ENCODE measurements around the gene ARSB. TPM values are rescaled to one million over a fixed set of nuclear protein-coding genes. Genes with fewer than 3 reads are reported as not detected.
"Not testable (repeated sequence)": the region's sequence is repeated elsewhere in the genome, so short reads cannot be mapped to it uniquely, and the experiment has no call there.

ARSB gene
- polyA plus RNA-seq, 2 of the 4 experiments (the other 2 are of a cell fraction) = 8.4 to 13.4 TPM

- ATAC-seq; H3K4me1 ChIP-seq; H3K9me3 ChIP-seq; POLR2A ChIA-PET; DNase-seq (ENCODE audit: low read depth in 1 of 2, low spot score in 1 of 2); H3K4me3 ChIP-seq; H3K4me2 ChIP-seq; FAIRE-seq; CTCF ChIA-PET; H3K27ac ChIP-seq: not testable (repeated sequence)
- 91% methylated on average over 5 of the region's 5 CpGs for WGBS (ENCODE audit: missing lambda C conversion rate)
- TF ChIP-seq ZC3H11A (IDR thresholded peaks at IDR 0.05) = peak; percentile 85
Measured at GRCh38 chr5:78762743-78763142, 222.4 kb downstream of the ARSB start.

- no peak for FAIRE-seq
- 78% methylated on average over 6 of the region's 6 CpGs for WGBS (ENCODE audit: missing lambda C conversion rate)
- Histone ChIP-seq H3K4me1 (peaks cover 18% of the 10 kb centered on the region), H3K9me3 (no peaks in the 10 kb centered on the region), H3K4me3 (no peak overlapping the region), H3K4me2 (no peak overlapping the region), H3K27ac (no peak overlapping the region)
- CTCF ChIA-PET = no interaction called here
- no peak for TF ChIP-seq HOXA7 (CRISPR knock-in tag; IDR thresholded peaks at IDR 0.05)
- no peak for TF ChIP-seq POLR2A (IDR thresholded peaks at IDR 0.05; ENCODE audit: low read length)
- no peak for TF ChIP-seq POLR2AphosphoS2 (conservative IDR thresholded peaks at IDR 0.05; ENCODE audit: low read length)
- TF ChIP-seq CBX8 (IDR thresholded peaks at IDR 0.05) = no peak
- TF ChIP-seq HOXB13 (CRISPR knock-in tag; IDR thresholded peaks at IDR 0.05; ENCODE audit: low read depth) = no peak
- TF ChIP-seq ATOH8 (CRISPR knock-in tag; IDR thresholded peaks at IDR 0.05; ENCODE audit: low read depth) = no peak
- TF ChIP-seq JUNB (IDR thresholded peaks at IDR 0.05) = no peak
- no peak for TF ChIP-seq JUN (IDR thresholded peaks at IDR 0.05)
- TF ChIP-seq FOSL2 (IDR thresholded peaks at IDR 0.05) = no peak
- TF ChIP-seq FOSL2 (CRISPR knock-in tag; IDR thresholded peaks at IDR 0.05) = no peak
- TF ChIP-seq EHMT2 (IDR thresholded peaks at IDR 0.05; ENCODE audit: low read depth) = no peak
- TF ChIP-seq E2F6 (IDR thresholded peaks at IDR 0.05; ENCODE audit: borderline replicate concordance, low read depth) = no peak
- TF ChIP-seq NR3C1 (IDR thresholded peaks at IDR 0.05) = no peak
- no peak for TF ChIP-seq GATA3 (IDR thresholded peaks at IDR 0.05; ENCODE audit: borderline replicate concordance)
- no peak for TF ChIP-seq FOSB (CRISPR knock-in tag; IDR thresholded peaks at IDR 0.05)
- no peak for TF ChIP-seq RNF2 (IDR thresholded peaks at IDR 0.05; ENCODE audit: borderline replicate concordance, low read depth)
- POLR2A ChIA-PET = no interaction called here
- no peak for DNase-seq (ENCODE audit: low read depth in 1 of 2, low spot score in 1 of 2)
- ATAC-seq = no peak
Measured at GRCh38 chr5:78761840-78762239, 223.3 kb downstream of the ARSB start.

- peaks cover 29% of the 10 kb centered on the region for H3K4me1 ChIP-seq
- H3K9me3 ChIP-seq = no peaks in the 10 kb centered on the region
- no peak overlapping the region for H3K27ac ChIP-seq
- ATAC-seq = peak in 1 of 2 experiments; percentile 48; a peak in 2 of 6 replicates
- H3K4me3 ChIP-seq = no peak overlapping the region
- ChIA-PET POLR2A (no interaction called here), CTCF (interaction anchor here (0.5 to 1.7 kb wide), 7 partner anchors 10 to 622 kb away, joined by 3 to 4 read pairs (median 3); no protein-coding TSS in a partner anchor)
- no peak for FAIRE-seq
- TF ChIP-seq BCL3 (IDR thresholded peaks at IDR 0.05) = no peak
- TF ChIP-seq RAD21 (conservative IDR thresholded peaks at IDR 0.05 in 1 of 2, IDR thresholded peaks at IDR 0.05 in 1 of 2) = peak in 1 of 2 experiments; percentile 21; a peak in 1 of 5 replicates
- no peak overlapping the region for H3K4me2 ChIP-seq
- peak in 1 of 2 experiments; percentile 27 for DNase-seq (ENCODE audit: low read depth in 1 of 2, low spot score in 1 of 2)
Measured at GRCh38 chr5:78760770-78761169, 224.3 kb downstream of the ARSB start.

GRCh38 chr5:78760366-78760765, 224.7 kb downstream of the ARSB start:
- CTCF ChIA-PET = interaction anchor here (0.5 to 1.7 kb wide), 7 partner anchors 10 to 395 kb away, joined by 3 to 4 read pairs (median 3); no protein-coding TSS in a partner anchor
- TF ChIP-seq TFCP2L1 (CRISPR knock-in tag; IDR thresholded peaks at IDR 0.05) (no peak), CBX2 (IDR thresholded peaks at IDR 0.05; ENCODE audit: borderline replicate concordance, low read depth) (no peak), HMGXB4 (CRISPR knock-in tag; IDR thresholded peaks at IDR 0.05; ENCODE audit: borderline replicate concordance) (no peak), ZSCAN20 (CRISPR knock-in tag; IDR thresholded peaks at IDR 0.05) (no peak), HEYL (CRISPR knock-in tag; IDR thresholded peaks at IDR 0.05) (no peak), KDM1A (IDR thresholded peaks at IDR 0.05; ENCODE audit: low read depth) (no peak), HOXB13 (CRISPR knock-in tag; IDR thresholded peaks at IDR 0.05; ENCODE audit: low read depth) (no peak), SREBF2 (IDR thresholded peaks at IDR 0.05) (no peak), E2F6 (IDR thresholded peaks at IDR 0.05; ENCODE audit: borderline replicate concordance, low read depth) (no peak), BCL3 (IDR thresholded peaks at IDR 0.05) (no peak), RARB (CRISPR knock-in tag; IDR thresholded peaks at IDR 0.05) (no peak)
- H3K4me2 ChIP-seq = no peak overlapping the region
- DNase-seq (ENCODE audit: low read depth in 1 of 2, low spot score in 1 of 2) (no peak), FAIRE-seq (no peak), ATAC-seq (no peak)
- H3K4me3 ChIP-seq = no peak overlapping the region
- H3K4me1 ChIP-seq = peaks cover 32% of the 10 kb centered on the region
- no peak overlapping the region for H3K27ac ChIP-seq
- H3K9me3 ChIP-seq = no peaks in the 10 kb centered on the region
- 98% methylated on average over 3 of the region's 3 CpGs for WGBS (ENCODE audit: missing lambda C conversion rate)
- POLR2A ChIA-PET = no interaction called here

Measured in A549 (cell line).